ENCODE measurements around the gene FAM234B.

DNA sequence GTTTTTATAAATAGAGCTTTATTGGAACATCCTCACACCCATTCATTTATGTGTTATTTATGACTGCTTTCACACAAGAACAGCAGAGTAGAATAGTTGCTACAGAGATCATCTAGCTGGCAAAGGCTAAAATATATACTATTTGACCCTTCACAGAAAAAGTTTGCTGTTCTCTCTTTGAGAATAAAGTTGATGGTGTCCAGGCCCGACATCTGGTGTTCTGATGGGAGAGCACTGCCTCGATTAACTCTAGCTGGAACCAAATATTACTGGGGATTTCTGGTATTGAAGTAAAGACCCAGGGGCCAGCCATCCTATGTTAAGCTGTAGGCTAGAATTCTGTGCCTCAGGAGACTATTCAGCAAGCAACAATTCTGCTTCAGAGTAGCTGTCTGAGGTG, 21.8 kb downstream of the FAM234B start:
- TF ChIP-seq, protein P1, sequence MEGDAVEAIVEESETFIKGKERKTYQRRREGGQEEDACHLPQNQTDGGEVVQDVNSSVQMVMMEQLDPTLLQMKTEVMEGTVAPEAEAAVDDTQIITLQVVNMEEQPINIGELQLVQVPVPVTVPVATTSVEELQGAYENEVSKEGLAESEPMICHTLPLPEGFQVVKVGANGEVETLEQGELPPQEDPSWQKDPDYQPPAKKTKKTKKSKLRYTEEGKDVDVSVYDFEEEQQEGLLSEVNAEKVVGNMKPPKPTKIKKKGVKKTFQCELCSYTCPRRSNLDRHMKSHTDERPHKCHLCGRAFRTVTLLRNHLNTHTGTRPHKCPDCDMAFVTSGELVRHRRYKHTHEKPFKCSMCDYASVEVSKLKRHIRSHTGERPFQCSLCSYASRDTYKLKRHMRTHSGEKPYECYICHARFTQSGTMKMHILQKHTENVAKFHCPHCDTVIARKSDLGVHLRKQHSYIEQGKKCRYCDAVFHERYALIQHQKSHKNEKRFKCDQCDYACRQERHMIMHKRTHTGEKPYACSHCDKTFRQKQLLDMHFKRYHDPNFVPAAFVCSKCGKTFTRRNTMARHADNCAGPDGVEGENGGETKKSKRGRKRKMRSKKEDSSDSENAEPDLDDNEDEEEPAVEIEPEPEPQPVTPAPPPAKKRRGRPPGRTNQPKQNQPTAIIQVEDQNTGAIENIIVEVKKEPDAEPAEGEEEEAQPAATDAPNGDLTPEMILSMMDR (IDR thresholded peaks at IDR 0.05): no peak
- no peak for TF ChIP-seq POLR2A (IDR thresholded peaks at IDR 0.05)
